H1 (cell line): ENCODE measurements around the gene ENPP7. TPM values are rescaled to one million over a fixed set of nuclear protein-coding genes. Genes with fewer than 3 reads are reported as not detected.

Experiments used
- MAFK ChIP-seq: IDR thresholded peaks from 2 replicates; pipeline ENCODE4 v1.6.1; 2012; ENCODE audit warnings: low read depth, mild to moderate bottlenecking, improper control_type of control experiment, low read length
- RAD21 ChIP-seq, 2 experiments: IDR thresholded peaks in 1 of 2; conservative IDR thresholded peaks in 1 of 2; 2 replicates each; pipeline ENCODE4 v1.6.1; 2011; ENCODE audit warnings: low read depth in 2 of 2, low read length in 2 of 2, improper control_type of control experiment in 1 of 2, inconsistent platforms in 1 of 2, mild to moderate bottlenecking in 1 of 2, moderate library complexity in 1 of 2
- SIRT6 ChIP-seq: IDR thresholded peaks from one replicate; pipeline ENCODE4 v1.7.1; 2012; ENCODE audit warnings: low read length, inconsistent platforms
- TAF7 ChIP-seq: optimal IDR thresholded peaks from 2 replicates; pipeline ENCODE3; 2011; ENCODE audit warnings: low read depth, mild to moderate bottlenecking, inconsistent platforms, low read length, moderate library complexity, borderline replicate concordance
- TBP ChIP-seq: IDR thresholded peaks from 2 replicates; pipeline ENCODE4 v1.6.1; 2011; ENCODE audit warnings: low read depth, low read length, improper control_type of control experiment
- polyA plus RNA-seq, 7 experiments: library from polyadenylated mRNA; depleted of rRNA in 3 of 7; stranded (reverse) in 5 of 7; unstranded in 2 of 7; fragments of >200 nt in 5 of 7; fragments of 200-250 nt in 2 of 7; gene quantifications; 1 replicate in 5 of 7; 2 replicates in 1 of 7; 4 replicates in 1 of 7; pipeline versions ENCODE4 v1.2.1 to v1.2.3, GENCODE V29; 2011 to 2013; ENCODE audit warnings: missing spikeins in 2 of 7, mixed read lengths in 2 of 7
- total RNA-seq: library from RNA; stranded (reverse); fragmentation: NEBNext Ultra II Directional; extraction: Animal tissue kit (Norgen Biotek cat#: 25700); gene quantifications from 2 replicates; pipeline ENCODE4 v1.2.1, GENCODE V29; 2021
- TF ChIP-seq, protein P1 (sequence below): IDR thresholded peaks from 2 replicates; pipeline ENCODE4 v1.6.1; 2012; ENCODE audit warnings: low read length, inconsistent platforms

Gene ENPP7
- total and polyA plus RNA-seq, 2 of the 8 experiments (the other 6 are each of a cell fraction or from before 2014, with no cell fraction given): not detected

GRCh38 chr17:79788989-79789942, 58.5 kb downstream of the ENPP7 start (continued):
- TF ChIP-seq, protein P1, sequence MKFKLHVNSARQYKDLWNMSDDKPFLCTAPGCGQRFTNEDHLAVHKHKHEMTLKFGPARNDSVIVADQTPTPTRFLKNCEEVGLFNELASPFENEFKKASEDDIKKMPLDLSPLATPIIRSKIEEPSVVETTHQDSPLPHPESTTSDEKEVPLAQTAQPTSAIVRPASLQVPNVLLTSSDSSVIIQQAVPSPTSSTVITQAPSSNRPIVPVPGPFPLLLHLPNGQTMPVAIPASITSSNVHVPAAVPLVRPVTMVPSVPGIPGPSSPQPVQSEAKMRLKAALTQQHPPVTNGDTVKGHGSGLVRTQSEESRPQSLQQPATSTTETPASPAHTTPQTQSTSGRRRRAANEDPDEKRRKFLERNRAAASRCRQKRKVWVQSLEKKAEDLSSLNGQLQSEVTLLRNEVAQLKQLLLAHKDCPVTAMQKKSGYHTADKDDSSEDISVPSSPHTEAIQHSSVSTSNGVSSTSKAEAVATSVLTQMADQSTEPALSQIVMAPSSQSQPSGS: no peak
- TF ChIP-seq MAFK (no peak), TBP (peak; percentile 52), SIRT6 (no peak), RAD21 (IDR thresholded peaks at IDR 0.05 in 1 of 2, conservative IDR thresholded peaks at IDR 0.05 in 1 of 2; ENCODE audit: low read depth in 2 of 2, low read length in 2 of 2) (peak; percentile 40 to 64), TAF7 (no peak)
- TF ChIP-seq, all 59 proteins: peak for 4
